DOHH2 (cell line): ENCODE results near the gene PTGR3.

Experiments used
- H3F3A ChIP-seq: fragments of 200-600 bp; sonication (generic), shearing (Covaris generic); 2 replicates; pipeline ENCODE4 v1.6.0; 2016; ENCODE audit warnings: antibody characterized with exemption, mild to moderate bottlenecking; ENCODE audit not compliant: control insufficient read depth, insufficient read depth
- H3K27ac ChIP-seq: fragments of 200-600 bp; sonication (generic); 2 replicates; pipeline ENCODE4 v1.5.1; 2014; ENCODE audit warnings: low read depth, mild to moderate bottlenecking, low read length, moderate library complexity
- H3K27me3 ChIP-seq: fragments of 200-600 bp; sonication (generic); 2 replicates; pipeline ENCODE4 v1.6.1; 2014; ENCODE audit warnings: mild to moderate bottlenecking, low read length, mixed read lengths; ENCODE audit not compliant: control insufficient read depth
- H3K36me3 ChIP-seq: fragments of 200-600 bp; sonication (generic); 2 replicates; pipeline ENCODE4 v1.6.1; 2014; ENCODE audit warnings: mild to moderate bottlenecking, low read length, moderate library complexity, mixed read lengths; ENCODE audit not compliant: control insufficient read depth
- H3K4me1 ChIP-seq: fragments of 200-600 bp; sonication (generic); 2 replicates; pipeline ENCODE4 v1.6.1; 2014; ENCODE audit warnings: mild to moderate bottlenecking, low read length, mixed read lengths; ENCODE audit not compliant: control insufficient read depth
- H3K4me2 ChIP-seq: fragments of 200-600 bp; sonication (generic); 2 replicates; pipeline ENCODE4 v1.6.0; 2014; ENCODE audit warnings: mild to moderate bottlenecking, low read length, moderate library complexity
- H3K4me3 ChIP-seq: fragments of 200-600 bp; sonication (generic); 2 replicates; pipeline ENCODE4 v1.5.1; 2014; ENCODE audit warnings: mild to moderate bottlenecking, low read length, mixed read lengths
- H3K79me2 ChIP-seq: fragments of 200-600 bp; sonication (generic); 2 replicates; pipeline ENCODE4 v1.6.1; 2014; ENCODE audit warnings: mild to moderate bottlenecking, low read length, mixed read lengths; ENCODE audit not compliant: control insufficient read depth
- H3K9me2 ChIP-seq: fragments of 200-600 bp; sonication (generic); replicated peaks from 2 replicates; pipeline ENCODE4 v1.6.1; 2014; ENCODE audit warnings: mild to moderate bottlenecking, low read length, mixed read lengths; ENCODE audit not compliant: control insufficient read depth
- H3K9me3 ChIP-seq: fragments of 200-600 bp; sonication (generic); 2 replicates; pipeline ENCODE4 v1.6.1; 2014; ENCODE audit warnings: antibody characterized with exemption, low read length, mixed read lengths; ENCODE audit not compliant: control insufficient read depth, insufficient read depth
- H4K20me1 ChIP-seq: fragments of 200-600 bp; sonication (generic); 2 replicates; pipeline ENCODE4 v1.6.0; 2014; ENCODE audit warnings: low read depth, mild to moderate bottlenecking, antibody characterized with exemption, low read length, moderate library complexity; ENCODE audit not compliant: control insufficient read depth, insufficient read depth
- EZH2phosphoT487 ChIP-seq: fragments of 200-600 bp; sonication (generic); IDR thresholded peaks from 2 replicates; pipeline ENCODE4 v1.6.1; 2017; ENCODE audit warnings: borderline replicate concordance, mild to moderate bottlenecking, antibody characterized with exemption, low read length, moderate library complexity, mixed read lengths
- TF ChIP-seq, protein P1 (sequence below): fragments of 200-600 bp; sonication (generic); IDR thresholded peaks from one replicate; pipeline ENCODE4 v1.5.1; 2014; ENCODE audit warnings: antibody characterized with exemption, mild to moderate bottlenecking, low read depth, low read length; ENCODE audit not compliant: poor library complexity, severe bottlenecking

Gene PTGR3

DNA sequence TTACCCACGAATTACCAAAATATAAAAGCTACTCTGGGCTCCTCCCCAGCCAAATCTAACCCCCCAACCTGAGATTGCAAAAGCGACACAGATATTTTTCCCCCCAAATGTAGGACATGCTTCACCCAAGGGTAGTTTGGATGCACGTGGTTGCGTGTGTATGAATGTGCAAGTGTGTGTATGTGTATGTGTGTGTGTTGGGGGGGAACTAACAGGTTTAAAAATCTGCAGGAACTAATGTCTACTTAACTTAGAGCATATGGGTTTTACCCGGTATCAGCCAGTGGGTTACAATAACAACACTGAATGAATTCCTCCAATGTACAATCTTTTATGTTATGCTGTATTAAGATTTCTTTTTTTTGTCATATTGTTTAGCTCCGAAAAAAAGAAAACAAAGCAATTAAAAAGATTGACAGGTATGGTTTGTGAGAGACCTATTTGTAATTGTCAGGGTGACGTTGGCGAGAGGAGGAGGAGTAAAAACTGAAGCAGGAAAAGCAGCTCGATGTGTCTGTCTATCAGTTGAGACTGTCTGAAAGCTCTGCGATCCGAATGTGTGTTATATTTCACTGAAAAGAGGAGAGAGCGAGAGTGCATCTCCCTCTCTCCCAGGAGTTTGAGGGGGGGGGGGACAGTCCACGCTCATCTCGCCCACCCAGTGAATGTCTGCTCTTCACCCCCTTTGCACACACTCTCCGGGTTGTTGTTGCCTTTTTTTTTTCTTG, 1.5 kb upstream of the PTGR3 start, which contains the start of gene TSHZ1:
Gene TSHZ1, plus strand, starts transcription at position 524 of the 728 bp plus-strand sequence. CDS start 1,080 bp downstream, outside the sequence.
- Histone ChIP-seq H3K4me2 (peak within 1 kb of the TSS; percentile 84), H3K4me1 (peaks cover 41% of the 10 kb centered on the region), H3K9me3 (no peaks in the 10 kb centered on the region), H3K27me3 (peaks cover 11% of the 10 kb centered on the region), H3K9me2 (no peaks in the 10 kb centered on the region), H4K20me1 (peaks cover 13% of the 10 kb centered on the region; the same call in 1 of the 2 replicates), H3K4me3 (peak within 1 kb of the TSS; percentile 92), H3K36me3 (peaks cover 4% of the 10 kb centered on the region; the same call in 1 of the 2 replicates), H3F3A (peaks cover 21% of the 10 kb centered on the region), H3K79me2 (peaks cover 72% of the 10 kb centered on the region), H3K27ac (peak within 1 kb of the TSS; percentile 86)
- TF ChIP-seq, protein P1, sequence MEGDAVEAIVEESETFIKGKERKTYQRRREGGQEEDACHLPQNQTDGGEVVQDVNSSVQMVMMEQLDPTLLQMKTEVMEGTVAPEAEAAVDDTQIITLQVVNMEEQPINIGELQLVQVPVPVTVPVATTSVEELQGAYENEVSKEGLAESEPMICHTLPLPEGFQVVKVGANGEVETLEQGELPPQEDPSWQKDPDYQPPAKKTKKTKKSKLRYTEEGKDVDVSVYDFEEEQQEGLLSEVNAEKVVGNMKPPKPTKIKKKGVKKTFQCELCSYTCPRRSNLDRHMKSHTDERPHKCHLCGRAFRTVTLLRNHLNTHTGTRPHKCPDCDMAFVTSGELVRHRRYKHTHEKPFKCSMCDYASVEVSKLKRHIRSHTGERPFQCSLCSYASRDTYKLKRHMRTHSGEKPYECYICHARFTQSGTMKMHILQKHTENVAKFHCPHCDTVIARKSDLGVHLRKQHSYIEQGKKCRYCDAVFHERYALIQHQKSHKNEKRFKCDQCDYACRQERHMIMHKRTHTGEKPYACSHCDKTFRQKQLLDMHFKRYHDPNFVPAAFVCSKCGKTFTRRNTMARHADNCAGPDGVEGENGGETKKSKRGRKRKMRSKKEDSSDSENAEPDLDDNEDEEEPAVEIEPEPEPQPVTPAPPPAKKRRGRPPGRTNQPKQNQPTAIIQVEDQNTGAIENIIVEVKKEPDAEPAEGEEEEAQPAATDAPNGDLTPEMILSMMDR = no peak
- TF ChIP-seq EZH2phosphoT487 = no peak

DNA sequence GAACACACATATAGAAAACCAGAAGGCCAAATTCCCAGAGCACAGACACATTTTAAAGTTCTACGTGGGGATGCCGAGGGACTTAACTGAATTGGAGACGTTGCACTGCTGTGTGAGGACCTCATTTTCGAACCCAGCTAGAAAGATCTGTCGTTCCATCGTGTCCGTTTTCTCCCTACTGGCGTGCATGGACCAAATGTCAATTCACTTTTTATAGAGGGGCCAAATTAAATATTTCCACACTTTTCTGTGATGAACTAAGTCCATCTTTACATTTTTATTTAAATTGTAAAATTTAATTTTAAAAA, 966 bp upstream of the PTGR3 start:
- Histone ChIP-seq H3F3A (peaks cover 21% of the 10 kb centered on the region), H3K4me3 (peak overlapping the region; percentile 92), H3K4me1 (peaks cover 35% of the 10 kb centered on the region), H4K20me1 (peaks cover 13% of the 10 kb centered on the region; the same call in 1 of the 2 replicates), H3K27me3 (peaks cover 11% of the 10 kb centered on the region), H3K36me3 (no peaks in the 10 kb centered on the region), H3K79me2 (peaks cover 72% of the 10 kb centered on the region), H3K9me3 (no peaks in the 10 kb centered on the region), H3K27ac (peak overlapping the region; percentile 86), H3K4me2 (peak overlapping the region; percentile 84), H3K9me2 (no peaks in the 10 kb centered on the region)
- TF ChIP-seq, protein P1 = no peak
- no peak for TF ChIP-seq EZH2phosphoT487

DNA sequence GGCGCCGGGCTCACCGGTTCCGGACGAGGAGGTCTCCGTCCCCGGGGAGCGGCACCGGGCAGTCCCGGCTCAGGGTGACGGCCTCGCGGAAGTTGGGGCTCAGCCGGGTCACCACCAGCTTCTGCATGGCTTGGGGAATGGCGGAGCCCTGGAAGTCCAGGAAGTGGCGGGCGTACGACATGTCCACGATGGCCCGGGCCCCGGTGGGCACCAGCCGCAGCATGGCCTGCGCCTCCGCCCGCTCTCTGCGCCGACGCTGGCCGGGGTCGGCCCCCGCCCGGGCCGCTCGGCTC, 157 bp downstream of the PTGR3 start:
- Histone ChIP-seq H3K4me3 (peak overlapping the region; percentile 92), H3K36me3 (no peaks in the 10 kb centered on the region), H3K27ac (peak overlapping the region; percentile 86), H3K4me1 (peaks cover 33% of the 10 kb centered on the region), H3F3A (peaks cover 21% of the 10 kb centered on the region), H3K27me3 (peaks cover 11% of the 10 kb centered on the region), H3K9me3 (no peaks in the 10 kb centered on the region), H3K79me2 (peaks cover 73% of the 10 kb centered on the region), H4K20me1 (peaks cover 13% of the 10 kb centered on the region; the same call in 1 of the 2 replicates), H3K4me2 (peak overlapping the region; percentile 84), H3K9me2 (no peaks in the 10 kb centered on the region)
- TF ChIP-seq, protein P1 = no peak
- no peak for TF ChIP-seq EZH2phosphoT487
